Panc1 (cell line): ENCODE data around the gene RFXANK. TPM values are rescaled to one million over a fixed set of nuclear protein-coding genes. Genes with fewer than 3 reads are reported as not detected.

Experiments
- ATAC-seq: fragments of 200-7000 bp; cut with Tn5 transposase; 2 replicates; pipeline ENCODE4 v1.9.1; 2020; ENCODE audit warnings: mild to moderate bottlenecking, moderate library complexity
- BruUV-seq: library from RNA; stranded (reverse); fragments of 400-500 nt; replicated peaks from 2 replicates; lab custom pipeline; 2021; lab: Mats Ljungman, UMichigan
- CTCF ChIA-PET: fragments of 300-600 bp; sonication (Branson Sonifier 250); formaldehyde crosslinking; loops from one replicate; lab custom pipeline; 2022; ENCODE audit warnings: antibody characterized with exemption; lab: Charles Lee
- POLR2A ChIA-PET: fragments of 300-600 bp; sonication (Branson Sonifier 250); formaldehyde crosslinking; loops from one replicate; lab custom pipeline; 2022; ENCODE audit warnings: antibody characterized with exemption; lab: Charles Lee
- DNase-seq: peaks from one replicate; pipeline ENCODE4 v3.0.0-alpha.2; 2010; ENCODE audit warnings: low read depth, low spot score
- H3K27ac ChIP-seq: 2 replicates; pipeline ENCODE4 v1.5.1; 2011; ENCODE audit warnings: mild to moderate bottlenecking, low read length, inconsistent platforms
- H3K27me3 ChIP-seq: fragments of 200-500 bp; sonication (Bioruptor generic); 2 replicates; pipeline ENCODE4 v1.6.0; 2014; ENCODE audit warnings: low read length, inconsistent platforms; ENCODE audit not compliant: control insufficient read depth, insufficient read depth
- H3K36me3 ChIP-seq: fragments of 200-500 bp; sonication (Bioruptor generic); 2 replicates; pipeline ENCODE4 v1.5.1; 2014; ENCODE audit warnings: inconsistent platforms, mild to moderate bottlenecking, low read length, moderate library complexity; ENCODE audit not compliant: control insufficient read depth, insufficient read depth
- H3K4me1 ChIP-seq: 2 replicates; pipeline ENCODE4 v1.5.1; 2011; ENCODE audit warnings: inconsistent platforms, mild to moderate bottlenecking, low read length, moderate library complexity; ENCODE audit not compliant: control insufficient read depth, insufficient read depth
- H3K4me3 ChIP-seq, 2 experiments: 2 replicates each; pipeline ENCODE4 v1.5.1; 2011 to 2012; ENCODE audit warnings: low read depth in 2 of 2, low read length in 2 of 2, mild to moderate bottlenecking in 2 of 2, inconsistent platforms in 1 of 2, moderate library complexity in 1 of 2
- H3K9me3 ChIP-seq: fragments of 200-500 bp; sonication (Bioruptor generic); 2 replicates; pipeline ENCODE4 v1.5.1; 2014; ENCODE audit warnings: low read depth, mild to moderate bottlenecking, inconsistent platforms, low read length, moderate library complexity; ENCODE audit not compliant: control insufficient read depth, insufficient read depth
- POLR2AphosphoS5 ChIP-seq: IDR thresholded peaks from 2 replicates; pipeline ENCODE4 v1.6.1; 2012; ENCODE audit warnings: mild to moderate bottlenecking, low read depth, low read length, moderate library complexity
- SIN3A ChIP-seq: IDR thresholded peaks from 2 replicates; pipeline ENCODE4 v1.6.1; 2012; ENCODE audit warnings: low read depth, mild to moderate bottlenecking, low read length, moderate library complexity, borderline replicate concordance; ENCODE audit not compliant: insufficient read depth
- TCF7L2 ChIP-seq: IDR thresholded peaks from 2 replicates; pipeline ENCODE4 v1.6.1; 2011; ENCODE audit warnings: mild to moderate bottlenecking, low read depth, low read length, inconsistent platforms
- in situ Hi-C: cut with HindIII; loops from 2 replicates; pipeline ENCODE4 v1.10.0; 2016; ENCODE audit warnings: low sequenced_read_pairs, low pct_unique_long_range_greater_than_20kb
- intact Hi-C: fragments of 100-400 bp; cut with micrococcal nuclease; formaldehyde crosslinking; loops from one replicate; pipeline ENCODE4 v1.10.0; 2022; ENCODE audit not compliant: unreplicated experiment
- total RNA-seq: library from RNA; stranded (reverse); gene quantifications from one replicate; pipeline ENCODE4 v1.2.1, GENCODE V29; 2021; ENCODE audit not compliant: unreplicated experiment
- TF ChIP-seq, protein P1 (sequence below): fragments of 450-650 bp; IDR thresholded peaks from 2 replicates; pipeline ENCODE4 v1.5.1; 2017; ENCODE audit warnings: mild to moderate bottlenecking
- TF ChIP-seq, protein P2 (sequence below), 2 experiments: IDR thresholded peaks; 2 replicates each; pipeline ENCODE4 v1.6.1; 2011 to 2012; ENCODE audit warnings: low read depth in 2 of 2, control low read depth in 1 of 2, low read length in 1 of 2, mild to moderate bottlenecking in 1 of 2, moderate library complexity in 1 of 2; ENCODE audit not compliant: insufficient read depth in 1 of 2

The RFXANK gene
- total RNA-seq, 1 experiment from 2014 or later, result 92.3 TPM

DNA sequence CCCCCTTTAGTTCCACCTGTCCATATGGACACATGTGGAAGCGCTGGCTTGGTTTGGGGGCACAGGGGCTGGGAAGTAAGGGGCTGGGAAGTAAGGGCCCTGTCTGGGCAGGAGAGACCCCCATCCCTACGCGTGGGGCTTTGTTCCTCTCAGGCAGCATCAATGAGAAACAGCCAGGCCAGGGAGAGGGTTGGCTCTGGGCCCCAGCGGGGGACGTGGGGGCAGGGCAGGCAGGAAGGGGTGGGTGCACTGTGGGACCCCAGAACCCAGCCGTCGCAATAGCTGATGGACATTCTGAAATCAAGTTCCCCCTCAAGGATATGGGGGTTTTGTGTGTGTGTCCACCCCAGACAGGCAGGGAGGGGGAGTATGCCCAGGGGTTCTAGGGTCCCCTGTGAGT is 20.9 kb downstream of the RFXANK start:
- intact Hi-C loops (no loop called here), in situ Hi-C loops (no loop called here)
- DNase-seq (no peak), ATAC-seq (no peak)
- Histone ChIP-seq H3K36me3 (no peaks in the 10 kb centered on the region), H3K27me3 (no peaks in the 10 kb centered on the region), H3K4me1 (no peaks in the 10 kb centered on the region), H3K27ac (no peak overlapping the region), H3K4me3 (no peak overlapping the region), H3K9me3 (no peaks in the 10 kb centered on the region)
- TF ChIP-seq, protein P1, sequence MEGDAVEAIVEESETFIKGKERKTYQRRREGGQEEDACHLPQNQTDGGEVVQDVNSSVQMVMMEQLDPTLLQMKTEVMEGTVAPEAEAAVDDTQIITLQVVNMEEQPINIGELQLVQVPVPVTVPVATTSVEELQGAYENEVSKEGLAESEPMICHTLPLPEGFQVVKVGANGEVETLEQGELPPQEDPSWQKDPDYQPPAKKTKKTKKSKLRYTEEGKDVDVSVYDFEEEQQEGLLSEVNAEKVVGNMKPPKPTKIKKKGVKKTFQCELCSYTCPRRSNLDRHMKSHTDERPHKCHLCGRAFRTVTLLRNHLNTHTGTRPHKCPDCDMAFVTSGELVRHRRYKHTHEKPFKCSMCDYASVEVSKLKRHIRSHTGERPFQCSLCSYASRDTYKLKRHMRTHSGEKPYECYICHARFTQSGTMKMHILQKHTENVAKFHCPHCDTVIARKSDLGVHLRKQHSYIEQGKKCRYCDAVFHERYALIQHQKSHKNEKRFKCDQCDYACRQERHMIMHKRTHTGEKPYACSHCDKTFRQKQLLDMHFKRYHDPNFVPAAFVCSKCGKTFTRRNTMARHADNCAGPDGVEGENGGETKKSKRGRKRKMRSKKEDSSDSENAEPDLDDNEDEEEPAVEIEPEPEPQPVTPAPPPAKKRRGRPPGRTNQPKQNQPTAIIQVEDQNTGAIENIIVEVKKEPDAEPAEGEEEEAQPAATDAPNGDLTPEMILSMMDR, result no peak
- no peak for TF ChIP-seq POLR2AphosphoS5
- no peak for TF ChIP-seq SIN3A
- TF ChIP-seq, protein P2, sequence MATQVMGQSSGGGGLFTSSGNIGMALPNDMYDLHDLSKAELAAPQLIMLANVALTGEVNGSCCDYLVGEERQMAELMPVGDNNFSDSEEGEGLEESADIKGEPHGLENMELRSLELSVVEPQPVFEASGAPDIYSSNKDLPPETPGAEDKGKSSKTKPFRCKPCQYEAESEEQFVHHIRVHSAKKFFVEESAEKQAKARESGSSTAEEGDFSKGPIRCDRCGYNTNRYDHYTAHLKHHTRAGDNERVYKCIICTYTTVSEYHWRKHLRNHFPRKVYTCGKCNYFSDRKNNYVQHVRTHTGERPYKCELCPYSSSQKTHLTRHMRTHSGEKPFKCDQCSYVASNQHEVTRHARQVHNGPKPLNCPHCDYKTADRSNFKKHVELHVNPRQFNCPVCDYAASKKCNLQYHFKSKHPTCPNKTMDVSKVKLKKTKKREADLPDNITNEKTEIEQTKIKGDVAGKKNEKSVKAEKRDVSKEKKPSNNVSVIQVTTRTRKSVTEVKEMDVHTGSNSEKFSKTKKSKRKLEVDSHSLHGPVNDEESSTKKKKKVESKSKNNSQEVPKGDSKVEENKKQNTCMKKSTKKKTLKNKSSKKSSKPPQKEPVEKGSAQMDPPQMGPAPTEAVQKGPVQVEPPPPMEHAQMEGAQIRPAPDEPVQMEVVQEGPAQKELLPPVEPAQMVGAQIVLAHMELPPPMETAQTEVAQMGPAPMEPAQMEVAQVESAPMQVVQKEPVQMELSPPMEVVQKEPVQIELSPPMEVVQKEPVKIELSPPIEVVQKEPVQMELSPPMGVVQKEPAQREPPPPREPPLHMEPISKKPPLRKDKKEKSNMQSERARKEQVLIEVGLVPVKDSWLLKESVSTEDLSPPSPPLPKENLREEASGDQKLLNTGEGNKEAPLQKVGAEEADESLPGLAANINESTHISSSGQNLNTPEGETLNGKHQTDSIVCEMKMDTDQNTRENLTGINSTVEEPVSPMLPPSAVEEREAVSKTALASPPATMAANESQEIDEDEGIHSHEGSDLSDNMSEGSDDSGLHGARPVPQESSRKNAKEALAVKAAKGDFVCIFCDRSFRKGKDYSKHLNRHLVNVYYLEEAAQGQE (IDR thresholded peaks at IDR 0.05; ENCODE audit: insufficient read depth in 1 of 2, low read depth in 2 of 2, low read length in 1 of 2), result no peak
- TF ChIP-seq TCF7L2, result no peak
- CTCF ChIA-PET, result no interaction called here
- BruUV-seq, result no TSS peak
- POLR2A ChIA-PET, result interaction anchor here (0.6 kb wide), 1 partner anchor 56 kb away, joined by 3 read pairs; no protein-coding TSS in a partner anchor

DNA sequence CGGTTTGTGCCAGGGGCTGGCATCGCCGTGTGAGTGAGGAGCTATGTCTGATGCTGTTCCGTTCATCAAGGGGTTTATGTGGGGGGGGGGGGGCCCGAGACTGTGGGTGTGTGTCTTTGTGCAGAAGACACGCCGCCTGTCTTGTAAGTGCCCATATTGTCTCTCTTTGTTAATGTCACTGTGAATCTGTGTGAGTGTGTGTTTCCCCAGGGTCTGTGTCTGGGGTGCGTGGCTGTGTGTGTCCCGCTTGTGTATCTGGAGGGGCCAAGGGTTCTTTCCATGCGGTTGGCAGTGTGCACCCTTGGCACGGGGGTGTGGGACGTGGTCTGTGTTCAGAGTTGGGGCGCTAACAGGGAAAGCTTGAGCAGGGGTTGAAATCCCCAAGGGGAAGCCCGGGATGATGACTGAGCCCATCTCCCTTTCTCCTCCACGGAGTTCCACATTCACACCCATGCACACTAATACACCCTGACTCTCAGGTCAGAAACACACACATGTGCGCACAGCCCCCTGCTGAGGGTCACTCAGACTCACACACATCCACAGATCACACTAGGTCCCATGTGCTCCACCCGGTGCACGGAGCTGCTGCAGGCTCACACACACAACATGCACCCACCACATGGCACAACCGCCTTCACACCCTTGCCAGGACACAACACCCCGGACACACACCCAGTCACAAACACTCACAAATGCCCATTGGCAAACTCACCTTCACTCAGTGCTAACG is 21.5 kb downstream of the RFXANK start:
- intact Hi-C loops, result no loop called here
- Histone ChIP-seq H3K27me3 (no peaks in the 10 kb centered on the region), H3K9me3 (no peaks in the 10 kb centered on the region), H3K4me1 (no peaks in the 10 kb centered on the region), H3K4me3 (no peak overlapping the region), H3K36me3 (no peaks in the 10 kb centered on the region), H3K27ac (no peak overlapping the region)
- DNase-seq (no peak), ATAC-seq (no peak)
- in situ Hi-C loops, result no loop called here
- no TSS peak for BruUV-seq
- ChIA-PET POLR2A (interaction anchor here (0.6 kb wide), 1 partner anchor 57 kb away, joined by 3 read pairs; no protein-coding TSS in a partner anchor), CTCF (no interaction called here)
- TF ChIP-seq, protein P1, result no peak
- no peak for TF ChIP-seq POLR2AphosphoS5
- TF ChIP-seq, protein P2 (IDR thresholded peaks at IDR 0.05; ENCODE audit: insufficient read depth in 1 of 2, low read depth in 2 of 2, low read length in 1 of 2), result no peak
- no peak for TF ChIP-seq TCF7L2
- TF ChIP-seq SIN3A, result no peak
